Measurements from ENCODE around the gene TMPRSS11F. TPM values are rescaled to one million over a fixed set of nuclear protein-coding genes. Genes with fewer than 3 reads are reported as not detected.
"Not testable (repeated sequence)": the region's sequence is repeated elsewhere in the genome, so short reads cannot be mapped to it uniquely, and the experiment has no call there.

Gene TMPRSS11F
- not detected in 2 replicates for total RNA-seq

DNA sequence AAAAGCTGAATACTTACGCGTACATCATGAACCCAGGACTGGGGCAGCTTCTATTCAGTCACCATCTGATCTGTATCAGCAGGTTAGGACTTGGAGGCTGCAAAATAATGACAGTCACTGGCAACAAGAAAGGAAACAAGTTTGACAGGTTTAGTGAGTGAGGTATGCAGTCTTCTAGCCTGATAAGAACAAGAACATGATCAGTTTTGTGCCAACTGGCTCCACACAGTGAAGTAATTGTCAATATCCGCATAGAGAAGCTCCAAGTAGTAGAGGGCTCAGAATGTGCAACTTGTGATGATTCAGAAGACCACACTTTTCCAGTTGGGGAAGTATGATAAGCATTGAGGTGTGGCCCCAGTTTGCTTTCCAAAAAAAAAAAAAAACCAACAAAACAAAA is at the start of gene TMPRSS11F:
TSS of gene TMPRSS11F (minus strand) at position 77 of the 400 bp plus-strand sequence. CDS start at position 28, 49 bp downstream.
- H3K4me3 Mint-ChIP-seq: no peak within 1 kb of the TSS
- peaks cover 2% of the 10 kb centered on the region for H3K27me3 Mint-ChIP-seq
- H3K9me3 Mint-ChIP-seq: peaks cover 3% of the 10 kb centered on the region
- H3K36me3 Mint-ChIP-seq (ENCODE audit: low read depth): no peaks in the 10 kb centered on the region
- H3K27ac Mint-ChIP-seq: no peak within 1 kb of the TSS
- POLR2A ChIA-PET: no interaction called here
- H3K4me1 Mint-ChIP-seq: no peaks in the 10 kb centered on the region
- intact Hi-C loops (cut with micrococcal nuclease): no loop called here
- TF ChIP-seq, protein P1, sequence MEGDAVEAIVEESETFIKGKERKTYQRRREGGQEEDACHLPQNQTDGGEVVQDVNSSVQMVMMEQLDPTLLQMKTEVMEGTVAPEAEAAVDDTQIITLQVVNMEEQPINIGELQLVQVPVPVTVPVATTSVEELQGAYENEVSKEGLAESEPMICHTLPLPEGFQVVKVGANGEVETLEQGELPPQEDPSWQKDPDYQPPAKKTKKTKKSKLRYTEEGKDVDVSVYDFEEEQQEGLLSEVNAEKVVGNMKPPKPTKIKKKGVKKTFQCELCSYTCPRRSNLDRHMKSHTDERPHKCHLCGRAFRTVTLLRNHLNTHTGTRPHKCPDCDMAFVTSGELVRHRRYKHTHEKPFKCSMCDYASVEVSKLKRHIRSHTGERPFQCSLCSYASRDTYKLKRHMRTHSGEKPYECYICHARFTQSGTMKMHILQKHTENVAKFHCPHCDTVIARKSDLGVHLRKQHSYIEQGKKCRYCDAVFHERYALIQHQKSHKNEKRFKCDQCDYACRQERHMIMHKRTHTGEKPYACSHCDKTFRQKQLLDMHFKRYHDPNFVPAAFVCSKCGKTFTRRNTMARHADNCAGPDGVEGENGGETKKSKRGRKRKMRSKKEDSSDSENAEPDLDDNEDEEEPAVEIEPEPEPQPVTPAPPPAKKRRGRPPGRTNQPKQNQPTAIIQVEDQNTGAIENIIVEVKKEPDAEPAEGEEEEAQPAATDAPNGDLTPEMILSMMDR (IDR thresholded peaks at IDR 0.05): no peak
- ATAC-seq (ENCODE audit: low read depth): no peak
- CTCF ChIA-PET: no interaction called here
- no peak for DNase-seq

DNA sequence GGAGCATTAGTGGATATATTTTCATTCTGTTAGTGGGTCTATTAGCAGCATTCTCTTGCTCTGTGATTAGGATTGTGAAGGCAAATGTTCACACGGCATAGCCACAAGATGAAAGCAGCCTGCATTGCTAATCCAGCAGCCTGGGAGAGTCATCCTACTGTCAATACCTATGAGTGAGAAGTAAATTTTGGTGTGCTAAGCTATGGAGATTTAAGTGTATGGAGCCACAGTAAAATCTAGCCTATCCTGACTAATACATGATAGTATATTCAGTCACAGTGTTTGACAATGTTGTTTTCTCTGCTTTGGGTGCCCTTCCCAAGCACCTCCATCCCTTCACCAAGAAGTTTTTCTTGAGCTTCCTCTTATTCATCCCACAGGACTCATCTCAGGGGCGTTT is 47.2 kb upstream of the TMPRSS11F start:
- Mint-ChIP-seq H3K36me3 (ENCODE audit: low read depth) (no peaks in the 10 kb centered on the region), H3K27me3 (no peaks in the 10 kb centered on the region), H3K27ac (no peak overlapping the region), H3K4me1 (no peaks in the 10 kb centered on the region), H3K9me3 (no peaks in the 10 kb centered on the region), H3K4me3 (no peak overlapping the region)
- TF ChIP-seq, protein P1 (IDR thresholded peaks at IDR 0.05): no peak
- intact Hi-C loops (cut with micrococcal nuclease): loop anchor here (5.0 kb wide), 1 partner anchor 305 kb away; no protein-coding TSS in a partner anchor
- no peak for DNase-seq
- ChIA-PET CTCF (no interaction called here), POLR2A (no interaction called here)
- no peak for ATAC-seq (ENCODE audit: low read depth)

DNA sequence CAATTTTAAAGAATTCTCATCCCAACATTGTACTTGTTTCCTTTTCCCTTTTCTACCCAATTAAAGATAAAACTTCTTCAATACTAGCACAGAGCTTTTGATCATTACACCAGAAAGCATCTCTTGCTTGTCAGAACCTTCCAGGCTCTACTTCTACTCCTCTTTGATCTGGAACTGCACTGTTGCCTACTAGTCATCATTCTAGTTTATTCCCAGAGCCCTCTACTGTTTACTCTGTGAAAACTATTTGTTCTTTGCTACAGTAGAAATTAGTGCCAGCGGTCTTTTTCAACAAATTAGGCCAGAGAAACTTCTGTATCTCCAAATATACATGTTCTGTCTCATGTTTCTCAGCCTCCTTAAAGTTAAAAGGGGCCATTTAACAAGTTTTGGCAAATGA is 46.8 kb upstream of the TMPRSS11F start:
- TF ChIP-seq, protein P1 (IDR thresholded peaks at IDR 0.05): no peak
- POLR2A ChIA-PET: no interaction called here
- intact Hi-C loops (cut with micrococcal nuclease): loop anchor here (5.0 kb wide), 1 partner anchor 304 kb away; no protein-coding TSS in a partner anchor
- CTCF ChIA-PET: interaction anchor here (1.2 kb wide), 1 partner anchor 187 kb away, joined by 3 read pairs; no protein-coding TSS in a partner anchor
- ATAC-seq (ENCODE audit: low read depth): no peak
- no peaks in the 10 kb centered on the region for H3K36me3 Mint-ChIP-seq (ENCODE audit: low read depth)
- no peaks in the 10 kb centered on the region for H3K9me3 Mint-ChIP-seq
- H3K4me3 Mint-ChIP-seq: no peak overlapping the region
- H3K27me3 Mint-ChIP-seq: no peaks in the 10 kb centered on the region
- no peaks in the 10 kb centered on the region for H3K4me1 Mint-ChIP-seq
- no peak for DNase-seq
- H3K27ac Mint-ChIP-seq: no peak overlapping the region

DNA sequence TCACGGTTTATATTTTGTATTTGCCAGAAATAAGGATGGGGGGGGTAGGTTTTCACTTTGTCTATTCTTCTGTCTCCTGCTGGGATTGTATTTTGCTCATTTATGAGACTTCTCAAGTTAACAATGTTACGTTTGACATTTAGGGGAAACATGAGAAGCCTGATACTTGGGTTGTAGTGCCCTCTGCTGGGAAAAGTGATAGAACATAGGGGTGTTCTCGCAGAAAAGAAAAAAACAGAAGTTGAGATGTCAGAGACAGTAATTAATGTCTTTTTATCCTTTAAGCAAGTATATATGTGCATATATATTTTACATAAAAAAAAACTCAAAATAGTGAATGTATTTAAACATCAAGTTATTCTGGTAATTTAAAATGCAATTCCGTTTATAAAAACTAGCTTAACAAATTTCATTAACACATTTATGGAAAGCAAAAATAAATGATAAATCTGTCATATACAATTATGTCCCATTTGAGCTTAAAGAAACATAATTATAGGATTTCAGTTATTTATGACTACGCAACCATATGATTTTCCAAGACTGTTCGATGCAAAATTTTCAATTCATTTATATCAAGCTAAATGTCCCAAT is 46.0 kb upstream of the TMPRSS11F start:
- Mint-ChIP-seq H3K27me3 (no peaks in the 10 kb centered on the region), H3K4me1 (no peaks in the 10 kb centered on the region), H3K9me3 (no peaks in the 10 kb centered on the region), H3K36me3 (ENCODE audit: low read depth) (no peaks in the 10 kb centered on the region), H3K27ac (no peak overlapping the region), H3K4me3 (no peak overlapping the region)
- intact Hi-C loops (cut with micrococcal nuclease): loop anchor here (1.0 to 5.0 kb wide), 5 partner anchors 187 to 785 kb away; no protein-coding TSS in a partner anchor
- peak; percentile 45 for ATAC-seq (ENCODE audit: low read depth)
- no peak for DNase-seq
- ChIA-PET POLR2A (no interaction called here), CTCF (interaction anchor here (1.2 kb wide), 1 partner anchor 186 kb away, joined by 3 read pairs; no protein-coding TSS in a partner anchor)
- TF ChIP-seq, protein P1 (IDR thresholded peaks at IDR 0.05): no peak

DNA sequence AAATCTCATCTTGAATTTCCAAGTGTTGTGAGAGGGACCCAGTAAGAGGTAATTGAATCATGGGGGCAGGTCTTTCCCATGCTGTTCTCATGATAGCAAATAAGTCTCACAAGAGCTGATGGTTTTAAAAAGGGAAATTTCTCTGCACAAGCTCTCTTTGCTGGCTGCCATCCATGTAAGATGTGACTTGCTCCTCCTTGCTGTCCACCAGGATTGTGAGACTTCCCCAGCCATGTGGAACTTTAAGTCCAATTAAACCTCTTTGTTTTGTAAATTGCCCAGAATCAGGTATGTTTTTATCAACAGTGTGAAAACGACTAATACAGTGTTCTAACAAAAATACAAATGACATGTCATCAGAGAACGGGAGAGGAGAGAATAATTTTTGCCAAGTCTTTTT is 44.7 kb upstream of the TMPRSS11F start:
- H3K27ac Mint-ChIP-seq; H3K4me1 Mint-ChIP-seq; H3K27me3 Mint-ChIP-seq; ATAC-seq (ENCODE audit: low read depth); H3K9me3 Mint-ChIP-seq; DNase-seq; H3K4me3 Mint-ChIP-seq; POLR2A ChIA-PET; H3K36me3 Mint-ChIP-seq (ENCODE audit: low read depth): not testable (repeated sequence)
- intact Hi-C loops (cut with micrococcal nuclease): loop anchor here (2.0 kb wide), 1 partner anchor 784 kb away; no protein-coding TSS in a partner anchor
- CTCF ChIA-PET: interaction anchor here (1.2 kb wide), 1 partner anchor 8 kb away, joined by 5 read pairs; no protein-coding TSS in a partner anchor

DNA sequence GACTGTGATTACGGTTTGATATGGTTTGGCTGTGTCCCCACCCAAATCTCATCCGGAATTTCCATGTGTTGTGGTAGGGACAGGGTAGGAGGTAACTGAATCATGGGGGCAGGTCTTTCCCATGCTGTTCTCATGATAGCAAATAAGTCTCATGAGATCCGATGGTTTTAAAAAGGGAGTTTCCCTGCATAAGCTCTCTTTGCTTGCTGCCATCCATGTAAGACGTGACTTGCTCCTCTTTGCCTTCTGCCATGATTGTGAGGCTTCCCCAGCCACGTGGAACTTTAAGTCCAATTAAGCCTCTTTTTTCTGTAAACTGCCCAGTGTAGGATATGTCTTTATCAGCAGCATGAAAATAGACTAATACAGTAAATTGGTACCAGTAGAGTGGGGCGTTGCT is 42.5 kb upstream of the TMPRSS11F start:
- ATAC-seq (ENCODE audit: low read depth); H3K4me1 Mint-ChIP-seq; H3K4me3 Mint-ChIP-seq; intact Hi-C loops (cut with micrococcal nuclease); CTCF ChIA-PET; POLR2A ChIA-PET; H3K27me3 Mint-ChIP-seq; H3K9me3 Mint-ChIP-seq; H3K27ac Mint-ChIP-seq; DNase-seq; H3K36me3 Mint-ChIP-seq (ENCODE audit: low read depth): not testable (repeated sequence)

All from activated B cell treated with CpG ODN at 0.5 μM for 24 hours (primary cell).